ENCODE data around the gene TNFAIP8L1. TPM values are rescaled to one million over a fixed set of nuclear protein-coding genes. Genes with fewer than 3 reads are reported as not detected.

Gene TNFAIP8L1
- total RNA-seq, 1 donor from 2014 or later: 0.64 TPM

GRCh38 chr19:4613254-4613751 lies 26.0 kb upstream of the TNFAIP8L1 start:
- Histone ChIP-seq H3K27me3 (no peaks in the 10 kb centered on the region), H3K9me3 (no peaks in the 10 kb centered on the region), H3K4me1 (peaks cover 0 to 5% of the 10 kb centered on the region in 2 donors), H3K36me3 (no peaks in the 10 kb centered on the region), H3K4me3 (no peak overlapping the region), H3K27ac (no peak overlapping the region)
- no peak for DNase-seq (ENCODE audit: low spot score in 2 of 2)
- no peak for TF ChIP-seq CTCF (IDR thresholded peaks at IDR 0.05)
- intact Hi-C loops (cut with DNase I): no loop called here

- no peak for DNase-seq (ENCODE audit: low spot score in 2 of 2)
- intact Hi-C loops (cut with DNase I): no loop called here
- Histone ChIP-seq H3K27ac (no peak overlapping the region), H3K36me3 (no peaks in the 10 kb centered on the region), H3K27me3 (peaks cover 8% of the 10 kb centered on the region), H3K9me3 (no peaks in the 10 kb centered on the region), H3K4me3 (no peak overlapping the region), H3K4me1 (no peaks in the 10 kb centered on the region)
- no peak for TF ChIP-seq CTCF (IDR thresholded peaks at IDR 0.05)
These were observed 21.3 kb upstream of the TNFAIP8L1 start for GRCh38 chr19:4618019-4618418.

GRCh38 chr19:4619668-4620294 lies 19.5 kb upstream of the TNFAIP8L1 start:
- Histone ChIP-seq H3K27ac (no peak overlapping the region), H3K4me3 (no peak overlapping the region), H3K27me3 (peaks cover 8% of the 10 kb centered on the region), H3K9me3 (no peaks in the 10 kb centered on the region), H3K36me3 (no peaks in the 10 kb centered on the region), H3K4me1 (no peaks in the 10 kb centered on the region)
- TF ChIP-seq CTCF (IDR thresholded peaks at IDR 0.05): no peak
- DNase-seq (ENCODE audit: low spot score in 2 of 2): no peak
- intact Hi-C loops (cut with DNase I): no loop called here

- DNase-seq (ENCODE audit: low spot score in 2 of 2): no peak
- no peaks in the 10 kb centered on the region for H3K9me3 ChIP-seq
- TF ChIP-seq CTCF (IDR thresholded peaks at IDR 0.05): no peak
- no peaks in the 10 kb centered on the region for H3K4me1 ChIP-seq
- no peaks in the 10 kb centered on the region for H3K36me3 ChIP-seq
- peaks cover 8% of the 10 kb centered on the region for H3K27me3 ChIP-seq
- H3K27ac ChIP-seq: no peak overlapping the region
- no peak overlapping the region for H3K4me3 ChIP-seq
- intact Hi-C loops (cut with DNase I): no loop called here
These were observed 18.6 kb upstream of the TNFAIP8L1 start for GRCh38 chr19:4620675-4621074.

GRCh38 chr19:4622695-4623421 lies 16.5 kb upstream of the TNFAIP8L1 start:
- no peak overlapping the region for H3K4me3 ChIP-seq
- H3K4me1 ChIP-seq: no peaks in the 10 kb centered on the region
- H3K36me3 ChIP-seq: no peaks in the 10 kb centered on the region
- H3K9me3 ChIP-seq: no peaks in the 10 kb centered on the region
- DNase-seq (ENCODE audit: low spot score in 2 of 2): no peak
- no peak overlapping the region for H3K27ac ChIP-seq
- no peak for TF ChIP-seq CTCF (IDR thresholded peaks at IDR 0.05)
- H3K27me3 ChIP-seq: peaks cover 8% of the 10 kb centered on the region
- intact Hi-C loops (cut with DNase I): no loop called here

Measured in ascending aorta (tissue), 2 donors.